Right lobe of liver (tissue), 6 donors: ENCODE measurements around the gene LSM10. TPM values are rescaled to one million over a fixed set of nuclear protein-coding genes. Genes with fewer than 3 reads are reported as not detected.

Experiments
- ATAC-seq, 4 donors: fragments of 200-7000 bp; cut with Tn5 transposase; one replicate each; pipeline ENCODE4 v1.9.1; 2020; ENCODE audit warnings: mild to moderate bottlenecking in 4 of 4, moderate library complexity in 4 of 4
- DNase-seq, 3 donors: peaks; one replicate each; pipeline ENCODE4 v3.0.0-alpha.2; 2020
- H3K27ac ChIP-seq, 3 donors: fragments of 200-600 bp; one replicate each; pipeline ENCODE4 v1.8.0; 2022
- H3K27me3 ChIP-seq, 2 donors: fragments of 200-600 bp; one replicate each; pipeline ENCODE4 v1.8.0; 2022
- H3K36me3 ChIP-seq, 4 donors: fragments of 200-600 bp; sonication (generic) in 1 of 4; one replicate each; pipeline versions ENCODE4 v1.5.1 to v1.8.0; 2017 to 2022; ENCODE audit warnings: control low read depth in 1 of 4
- H3K4me1 ChIP-seq, 4 donors: fragments of 200-600 bp; sonication (generic) in 1 of 4; one replicate each; pipeline versions ENCODE4 v1.5.1 to v1.8.0; 2017 to 2022; ENCODE audit warnings: control low read depth in 1 of 4
- H3K4me3 ChIP-seq, 3 donors: fragments of 200-600 bp; one replicate each; pipeline ENCODE4 v1.8.0; 2022
- H3K9me3 ChIP-seq, 4 donors: fragments of 200-600 bp; sonication (generic) in 1 of 4; one replicate each; pipeline versions ENCODE4 v1.5.1 to v1.8.0; 2017 to 2022; ENCODE audit warnings: control low read depth in 1 of 4
- POLR2A ChIP-seq: fragments of 450-650 bp; IDR thresholded peaks from one replicate; pipeline ENCODE4 v1.6.1; 2017; ENCODE audit warnings: antibody characterized with exemption, mild to moderate bottlenecking
- WGBS: methylation state at CpG from one replicate; pipeline ENCODE4 v1.1.6; 2018; ENCODE audit warnings: low coverage, low lambda C conversion rate; ENCODE audit not compliant: insufficient coverage; ENCODE audit errors: missing lambda C conversion rate; 5-methylcytosine and 5-hydroxymethylcytosine counted together
- intact Hi-C, 2 donors: fragments of 100-400 bp; cut with DNase I; formaldehyde crosslinking; loops; one replicate each; pipeline versions ENCODE4 v1.11.2 to v1.14.1; 2022
- total RNA-seq, 6 experiments: library from RNA; depleted of rRNA in 2 of 6; stranded (reverse); fragments of >200 nt in 2 of 6; fragmentation: NEBNext Ultra II Directional in 3 of 6; extraction: Animal tissue kit (Norgen Biotek cat#: 25700) in 3 of 6; gene quantifications; one replicate each; pipeline versions ENCODE4 v1.1.0 to v1.2.4, GENCODE V29; 2016 to 2023
- TF ChIP-seq, protein P1 (sequence below), 4 donors: fragments of 200-600 bp in 3 of 4; fragments of 450-650 bp in 1 of 4; IDR thresholded peaks; one replicate each; pipeline versions ENCODE4 v1.5.1 to v1.8.0; 2016 to 2022; ENCODE audit warnings: antibody characterized with exemption in 4 of 4, mild to moderate bottlenecking in 2 of 4
- donor health status: DM: no; HTN: yes; CAD: no.
- donor health status: DM: no; HTN: no; CAD: no.
- donor health status: DM: no; HTN: no; CAD: no.
- donor health status: DM: no; HTN: yes; CAD: no.
- donor health status: DM: no; HTN: yes; CAD: no.

Gene LSM10
- total RNA-seq, 6 experiments from 2014 or later: 15.2 to 42.0 (median 22.3) TPM

- TF ChIP-seq, protein P1, sequence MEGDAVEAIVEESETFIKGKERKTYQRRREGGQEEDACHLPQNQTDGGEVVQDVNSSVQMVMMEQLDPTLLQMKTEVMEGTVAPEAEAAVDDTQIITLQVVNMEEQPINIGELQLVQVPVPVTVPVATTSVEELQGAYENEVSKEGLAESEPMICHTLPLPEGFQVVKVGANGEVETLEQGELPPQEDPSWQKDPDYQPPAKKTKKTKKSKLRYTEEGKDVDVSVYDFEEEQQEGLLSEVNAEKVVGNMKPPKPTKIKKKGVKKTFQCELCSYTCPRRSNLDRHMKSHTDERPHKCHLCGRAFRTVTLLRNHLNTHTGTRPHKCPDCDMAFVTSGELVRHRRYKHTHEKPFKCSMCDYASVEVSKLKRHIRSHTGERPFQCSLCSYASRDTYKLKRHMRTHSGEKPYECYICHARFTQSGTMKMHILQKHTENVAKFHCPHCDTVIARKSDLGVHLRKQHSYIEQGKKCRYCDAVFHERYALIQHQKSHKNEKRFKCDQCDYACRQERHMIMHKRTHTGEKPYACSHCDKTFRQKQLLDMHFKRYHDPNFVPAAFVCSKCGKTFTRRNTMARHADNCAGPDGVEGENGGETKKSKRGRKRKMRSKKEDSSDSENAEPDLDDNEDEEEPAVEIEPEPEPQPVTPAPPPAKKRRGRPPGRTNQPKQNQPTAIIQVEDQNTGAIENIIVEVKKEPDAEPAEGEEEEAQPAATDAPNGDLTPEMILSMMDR (IDR thresholded peaks at IDR 0.05): no peak
- no peak for TF ChIP-seq POLR2A
- H3K4me1 ChIP-seq: no peaks in the 10 kb centered on the region
- H3K36me3 ChIP-seq: peaks cover 0 to 71% (median 27%) of the 10 kb centered on the region in 4 donors
- H3K27me3 ChIP-seq: no peaks in the 10 kb centered on the region
- intact Hi-C loops: no loop called here
- H3K9me3 ChIP-seq: no peaks in the 10 kb centered on the region
- no peak for DNase-seq
- no peak for ATAC-seq
- WGBS: 97% methylated on average over 6 of the region's 11 CpGs
- H3K27ac ChIP-seq: no peak overlapping the region
- no peak overlapping the region for H3K4me3 ChIP-seq
Measured at GRCh38 chr1:36354486-36354885, 43.2 kb downstream of the LSM10 start.

DNA sequence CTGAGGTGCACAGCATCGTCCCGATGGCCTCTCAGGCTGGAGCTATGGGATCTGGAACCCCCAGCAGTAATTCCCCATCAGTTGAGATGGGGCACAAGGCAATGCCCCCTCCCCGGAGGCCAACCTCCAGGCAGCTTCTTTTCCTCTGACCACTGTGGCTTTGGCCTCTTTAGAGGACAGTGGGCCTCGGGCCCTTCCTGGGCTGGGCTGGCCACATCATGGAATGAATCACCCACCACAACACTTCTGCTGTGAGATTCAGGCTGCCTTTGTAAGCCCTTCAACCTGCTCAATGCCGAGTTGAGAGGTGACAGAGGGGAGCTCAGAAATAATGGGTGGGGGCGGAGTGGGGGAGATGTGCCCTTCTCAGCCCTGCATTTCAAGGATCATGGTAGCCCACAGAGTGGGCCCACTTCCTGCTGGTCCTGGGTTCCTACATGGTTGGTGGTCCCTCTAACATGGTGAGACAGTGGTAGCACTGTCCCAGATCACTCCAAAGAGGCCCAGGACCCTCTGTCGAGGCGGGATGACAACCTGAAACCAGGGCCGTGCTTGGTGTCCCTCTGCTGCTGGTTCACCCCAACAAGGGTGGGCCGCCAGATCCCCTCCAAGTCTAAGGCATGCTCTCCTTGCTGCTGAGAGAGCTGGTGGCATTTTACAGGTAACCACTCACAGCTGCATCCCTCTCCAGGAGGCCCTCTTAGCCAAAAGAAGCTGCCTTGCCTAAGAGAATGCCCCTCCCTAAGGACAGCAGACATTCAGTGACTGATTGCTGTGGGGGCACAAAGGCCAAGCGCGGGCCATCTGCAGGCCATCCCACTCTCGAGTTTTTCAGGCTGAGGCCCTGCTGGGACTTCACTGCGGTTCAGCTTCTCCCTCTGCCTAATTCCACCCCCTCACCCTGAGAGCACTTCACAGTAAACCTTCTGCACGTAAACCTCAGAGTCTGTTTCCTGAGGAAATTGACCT, 44.5 kb downstream of the LSM10 start:
- 74% methylated on average over 8 of the region's 15 CpGs for WGBS
- intact Hi-C loops: no loop called here
- Histone ChIP-seq H3K9me3 (no peaks in the 10 kb centered on the region), H3K4me1 (no peaks in the 10 kb centered on the region), H3K27me3 (no peaks in the 10 kb centered on the region), H3K27ac (no peak overlapping the region), H3K4me3 (no peak overlapping the region), H3K36me3 (peaks cover 0 to 71% (median 28%) of the 10 kb centered on the region in 4 donors)
- no peak for ATAC-seq
- TF ChIP-seq, protein P1 (IDR thresholded peaks at IDR 0.05): no peak
- no peak for TF ChIP-seq POLR2A
- DNase-seq: no peak

DNA sequence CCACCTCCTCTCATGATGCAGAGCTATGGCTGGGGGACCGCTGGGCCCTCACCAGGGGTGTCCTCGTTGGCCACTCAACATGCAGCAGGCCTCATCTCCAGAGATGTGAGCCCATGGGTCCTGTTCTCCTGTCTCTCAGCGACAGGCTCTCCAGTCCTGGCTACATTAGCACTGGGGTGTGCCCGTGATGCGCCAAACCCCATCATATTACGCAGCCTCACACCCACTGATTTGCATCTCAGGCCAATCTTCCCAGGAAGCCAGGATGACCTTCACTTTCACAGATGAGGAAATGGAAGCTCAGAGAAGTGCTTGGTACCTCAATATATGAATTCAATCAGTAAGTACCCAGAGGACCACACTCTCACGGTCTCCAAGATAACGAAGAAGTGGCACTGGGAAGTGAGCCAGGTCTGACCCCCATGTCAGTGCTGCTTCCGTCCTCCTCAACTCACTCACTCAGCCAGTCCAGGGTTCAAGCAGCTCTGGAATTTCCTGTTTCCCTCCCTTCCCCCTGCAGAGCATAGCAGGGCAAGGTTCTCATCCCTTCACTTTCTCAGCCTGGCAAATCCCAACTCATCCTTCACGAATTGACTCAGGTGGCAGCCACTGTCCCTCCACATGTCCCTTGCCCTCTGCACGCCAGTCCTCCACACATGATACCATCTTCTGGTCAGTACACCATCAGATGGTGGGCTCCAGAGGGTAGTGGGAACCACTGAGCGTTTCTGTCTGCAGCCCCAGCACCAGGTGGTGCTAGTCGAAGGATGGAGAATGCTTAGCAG, 45.4 kb downstream of the LSM10 start:
- DNase-seq (no peak), ATAC-seq (no peak)
- WGBS: 52% methylated on average over 4 of the region's 13 CpGs
- TF ChIP-seq, protein P1 (IDR thresholded peaks at IDR 0.05): no peak
- TF ChIP-seq POLR2A: no peak
- no peaks in the 10 kb centered on the region for H3K9me3 ChIP-seq
- peaks cover 0 to 71% (median 24%) of the 10 kb centered on the region in 4 donors for H3K36me3 ChIP-seq
- H3K27me3 ChIP-seq: no peaks in the 10 kb centered on the region
- no peak overlapping the region for H3K27ac ChIP-seq
- H3K4me3 ChIP-seq: no peak overlapping the region
- intact Hi-C loops: no loop called here
- H3K4me1 ChIP-seq: no peaks in the 10 kb centered on the region

GRCh38 chr1:36351227-36351977, 46.3 kb downstream of the LSM10 start:
- H3K27me3 ChIP-seq: no peaks in the 10 kb centered on the region
- intact Hi-C loops: no loop called here
- H3K36me3 ChIP-seq: peaks cover 0 to 72% (median 25%) of the 10 kb centered on the region in 4 donors
- H3K4me3 ChIP-seq: no peak overlapping the region
- no peak for TF ChIP-seq POLR2A
- TF ChIP-seq, protein P1 (IDR thresholded peaks at IDR 0.05): no peak
- H3K4me1 ChIP-seq: no peaks in the 10 kb centered on the region
- WGBS: 79% methylated on average over 6 of the region's 14 CpGs
- peak in 2 of 4 donors; percentile 10 to 12 for ATAC-seq
- no peak for DNase-seq
- H3K9me3 ChIP-seq: no peaks in the 10 kb centered on the region
- H3K27ac ChIP-seq: peak overlapping the region in 1 of 3 donors; percentile 29
